Stimulated activated CD8-positive, alpha-beta memory T cell treated with anti-CD3 and anti-CD28 coated beads, Interleukin-7, amount 100 ng/mL, for 4 hours (primary cell): ENCODE results near the gene SHISA6.

Source experiments
- DNase-seq, 2 donors: peaks; one replicate each; pipeline ENCODE4 v3.0.0-alpha.2; 2020; ENCODE audit warnings: low read depth in 2 of 2

Gene SHISA6

GRCh38 chr17:11538366-11538765 lies 297.4 kb downstream of the SHISA6 start:
- no peak for DNase-seq

- no peak for DNase-seq
These were observed 298.6 kb downstream of the SHISA6 start for GRCh38 chr17:11539637-11540036.

GRCh38 chr17:11545002-11545401 lies 304.0 kb downstream of the SHISA6 start:
- no peak for DNase-seq

- no peak for DNase-seq
These were observed 304.7 kb downstream of the SHISA6 start for GRCh38 chr17:11545696-11546095.

DNA sequence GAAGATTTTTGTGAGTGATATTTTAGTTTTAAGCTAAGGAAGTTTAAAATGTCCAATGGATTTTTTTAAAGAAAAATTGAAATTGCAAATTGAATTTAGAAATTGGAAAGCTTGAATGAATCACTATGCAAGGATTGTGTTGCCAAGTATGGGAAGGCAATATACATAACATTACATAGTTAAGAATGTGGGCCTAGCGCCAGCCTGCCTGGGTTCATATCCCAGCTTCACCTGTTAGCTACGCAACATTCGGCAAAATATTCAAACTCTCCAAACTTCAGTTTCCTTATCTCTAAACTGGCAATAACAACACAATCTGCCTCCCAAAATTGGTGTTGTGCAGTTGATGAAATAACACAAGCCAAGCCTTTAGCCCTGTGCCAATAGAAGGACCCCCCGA lies 306.8 kb downstream of the SHISA6 start:
- DNase-seq = no peak

- no peak for DNase-seq
These were observed 307.4 kb downstream of the SHISA6 start for GRCh38 chr17:11548398-11548797.

DNA sequence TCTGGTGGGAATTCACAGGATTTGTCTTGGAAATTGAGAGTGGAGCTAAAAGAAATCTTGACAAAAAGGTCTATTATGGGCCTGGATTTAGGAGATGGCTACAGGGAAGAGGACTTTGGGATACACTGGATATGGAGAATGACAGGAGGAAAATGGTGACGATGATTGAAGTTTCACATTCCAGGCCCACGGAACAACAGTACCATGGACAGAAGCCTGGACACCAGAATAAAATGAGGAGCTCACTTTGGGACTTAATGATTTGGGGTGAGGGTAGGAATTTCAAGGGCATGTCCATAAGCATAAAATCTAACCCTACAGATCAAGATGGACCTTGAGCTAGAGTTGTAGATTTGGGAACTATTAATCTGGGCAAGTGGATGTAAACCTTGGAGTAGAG lies 309.4 kb downstream of the SHISA6 start:
- no peak for DNase-seq

DNA sequence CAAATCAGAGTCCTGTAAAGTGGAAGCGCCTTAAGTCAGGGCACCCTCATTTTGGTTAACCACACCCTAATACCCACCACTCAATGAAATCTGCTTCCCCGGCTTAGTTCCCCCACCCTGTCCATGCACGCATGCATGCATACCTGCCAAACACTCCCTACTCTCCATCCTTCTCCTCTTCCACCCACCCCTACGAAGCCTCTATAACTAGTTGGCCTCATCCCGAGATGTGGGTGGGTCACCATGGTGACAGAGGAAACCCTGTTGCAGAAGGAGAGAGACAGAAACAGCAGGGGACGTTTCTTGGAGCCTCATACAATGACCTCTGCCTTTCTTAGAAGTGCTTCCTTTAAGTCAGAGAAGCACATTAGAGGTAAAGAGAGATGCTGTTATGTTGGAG lies 310.4 kb downstream of the SHISA6 start:
- DNase-seq = no peak

- no peak for DNase-seq
These were observed 312.1 kb downstream of the SHISA6 start for GRCh38 chr17:11553135-11553534.

- no peak for DNase-seq
These were observed 313.0 kb downstream of the SHISA6 start for GRCh38 chr17:11554042-11554441.

- DNase-seq = no peak
These were observed 313.5 kb downstream of the SHISA6 start for GRCh38 chr17:11554542-11554941.

- no peak for DNase-seq
These were observed 314.5 kb downstream of the SHISA6 start for GRCh38 chr17:11555530-11555929.

GRCh38 chr17:11557727-11558452 lies 316.9 kb downstream of the SHISA6 start:
- no peak for DNase-seq

GRCh38 chr17:11558681-11559234 lies 317.7 kb downstream of the SHISA6 start:
- no peak for DNase-seq

DNA sequence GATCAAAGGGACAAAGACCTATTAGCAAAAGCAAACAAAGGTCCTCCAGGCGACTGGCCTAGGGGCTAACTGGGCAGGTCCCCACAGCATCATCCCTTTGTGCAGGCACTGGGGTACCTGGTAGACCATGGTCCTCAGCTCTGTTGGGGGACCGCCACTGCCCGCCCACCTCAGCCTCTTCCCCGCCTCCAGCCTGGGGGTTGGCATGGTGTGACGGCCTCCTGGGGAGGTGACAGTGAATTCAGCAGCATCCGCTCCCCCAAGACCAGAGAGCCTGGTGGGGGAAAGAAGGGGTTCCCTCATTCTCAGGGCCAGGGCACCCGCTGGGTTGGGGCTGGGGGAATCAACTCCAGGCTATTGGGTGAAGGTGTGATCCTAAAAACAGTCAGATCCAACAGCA lies 318.6 kb downstream of the SHISA6 start:
- DNase-seq = no peak

DNA sequence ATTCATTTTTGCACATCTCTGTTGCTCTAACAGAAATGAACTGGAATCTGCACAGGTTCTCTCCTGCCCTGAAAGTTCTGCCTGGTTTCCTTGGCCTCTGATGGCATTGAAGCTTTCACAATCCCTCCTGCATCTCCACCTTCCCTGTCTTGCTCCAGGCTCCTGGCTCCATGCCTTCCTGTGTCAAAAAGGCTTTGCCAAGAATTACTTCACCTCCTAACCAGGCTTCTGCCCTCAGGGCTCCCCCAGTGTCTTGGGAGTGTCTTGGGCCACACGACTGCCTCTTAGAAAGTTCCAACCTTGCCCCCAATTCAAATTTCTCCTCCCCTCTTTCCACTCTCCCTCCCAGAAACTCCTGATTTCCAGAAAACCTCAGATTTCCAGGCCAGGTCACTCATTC lies 320.3 kb downstream of the SHISA6 start:
- DNase-seq = no peak

DNA sequence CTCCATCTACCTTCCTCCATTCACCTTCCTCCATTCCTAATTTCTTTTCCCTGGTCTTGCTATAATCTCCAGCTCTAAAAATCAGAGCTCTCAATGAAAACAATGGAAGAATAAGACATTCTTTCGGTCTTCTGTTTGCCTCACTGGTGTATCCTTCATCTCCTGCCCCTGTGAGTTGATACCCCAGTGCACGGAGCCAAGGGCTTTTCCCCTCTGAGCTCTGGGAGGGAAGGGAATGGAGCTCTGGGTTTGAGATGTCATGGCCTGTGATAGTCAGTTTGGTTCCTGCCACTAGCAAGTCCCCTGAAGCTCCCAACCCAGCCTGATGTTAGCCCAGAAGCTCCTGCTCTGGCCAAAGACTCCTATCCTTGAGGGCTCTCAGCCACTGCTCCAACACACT lies 320.7 kb downstream of the SHISA6 start:
- DNase-seq = no peak

DNA sequence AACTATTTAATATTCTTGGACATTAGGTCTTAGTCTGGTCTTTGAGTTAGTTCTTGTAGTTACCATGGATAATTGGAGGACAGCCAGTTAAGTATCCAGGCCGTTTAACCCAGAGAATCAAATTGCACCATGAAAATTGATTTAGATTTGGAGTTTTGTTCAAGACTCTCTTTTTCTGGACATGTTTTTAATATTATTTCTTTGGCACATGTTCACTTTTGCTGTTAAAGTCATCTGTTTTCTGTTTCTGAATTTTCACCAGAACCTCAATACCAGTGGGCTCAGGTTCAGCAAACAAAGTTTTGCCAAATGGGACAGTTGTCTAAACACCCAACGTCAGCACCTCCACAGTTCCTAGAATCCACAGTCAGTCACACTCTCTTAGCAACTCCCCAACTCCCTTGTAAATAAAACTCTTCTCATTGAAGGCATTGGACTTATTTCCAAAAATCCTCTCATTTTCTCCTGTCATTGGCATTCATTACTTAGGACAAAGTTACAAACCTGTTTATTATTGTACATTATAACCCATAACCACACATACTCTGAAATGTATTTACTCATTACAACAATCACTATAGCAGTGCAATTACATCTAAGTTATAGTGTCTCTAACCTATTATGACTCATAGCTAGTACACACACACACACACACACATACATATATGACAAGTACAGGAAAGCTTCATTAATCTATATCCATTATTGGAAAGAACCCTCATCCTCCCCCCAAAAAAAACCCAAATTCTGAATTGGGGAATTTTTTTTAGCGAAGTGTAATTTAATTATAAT lies 323.8 kb downstream of the SHISA6 start:
- DNase-seq = no peak

- DNase-seq = no peak
These were observed 324.6 kb downstream of the SHISA6 start for GRCh38 chr17:11565591-11565990.

DNA sequence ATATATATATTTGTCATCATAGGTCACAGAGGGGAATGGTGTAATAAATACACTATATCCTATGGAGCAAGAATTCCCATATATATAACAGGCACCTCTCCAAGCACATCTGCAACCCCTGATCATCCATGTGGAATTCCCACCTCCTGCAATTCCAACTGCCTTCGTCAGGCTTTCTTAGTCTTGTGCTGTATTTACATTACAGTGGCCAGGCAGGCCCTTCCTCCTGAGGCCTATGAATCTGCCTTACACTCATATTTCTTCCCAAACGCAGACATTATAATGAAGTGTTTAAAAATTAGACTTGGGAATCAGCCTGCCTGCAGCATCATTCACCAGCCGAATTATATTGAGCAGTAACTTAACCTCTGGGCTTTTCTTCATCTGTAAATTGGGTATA lies 338.0 kb downstream of the SHISA6 start:
- DNase-seq = no peak

DNA sequence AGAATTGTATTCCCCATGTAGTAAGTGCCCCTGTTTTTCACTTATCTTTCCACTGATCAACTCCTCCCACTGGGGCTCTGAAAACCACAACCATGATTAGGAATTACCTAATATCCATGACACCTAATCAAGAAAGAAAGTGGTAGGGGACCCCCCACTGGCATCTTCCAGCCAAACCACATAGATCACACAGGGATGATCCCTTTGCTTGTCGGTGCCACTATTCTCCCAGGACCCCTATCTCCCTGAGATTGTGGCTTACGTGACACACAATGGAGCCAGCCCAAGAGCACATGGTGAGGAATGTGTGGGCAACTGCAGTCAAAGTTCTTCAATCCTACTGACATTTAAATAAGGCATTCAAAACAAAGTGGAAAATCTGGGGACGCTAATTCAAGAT lies 339.7 kb downstream of the SHISA6 start:
- no peak for DNase-seq

- no peak for DNase-seq
These were observed 341.2 kb downstream of the SHISA6 start for GRCh38 chr17:11582217-11582616.
